Purkinje cell (primary cell): ENCODE measurements around the gene ARL6IP4. TPM values are rescaled to one million over a fixed set of nuclear protein-coding genes. Genes with fewer than 3 reads are reported as not detected.

Source experiments
- polyA plus RNA-seq: library from polyadenylated mRNA; unstranded; fragments of >200 nt; fragmentation: Nextera tagmentation; gene quantifications from 2 replicates; pipeline ENCODE4 v1.2.1, GENCODE V29; 2014

The ARL6IP4 gene
- polyA plus RNA-seq: 11.9 and 23.7 TPM in 2 replicates

GRCh38 chr12:122980183-122981035 is at the start of gene ARL6IP4:
ARL6IP4 (plus strand) TSS chr12:122980681; CDS start chr12:122981140, 459 bp downstream.

GRCh38 chr12:122965851-122966742 is 14.4 kb upstream of the ARL6IP4 start, which contains the start of gene ABCB9:
ABCB9 (minus strand) TSS chr12:122966463; CDS start chr12:122960235, 6,228 bp downstream.

GRCh38 chr12:122974892-122975789 is 5.3 kb upstream of the ARL6IP4 start, which contains the start of gene OGFOD2:
OGFOD2 (plus strand) TSS chr12:122975244; CDS start chr12:122975252, 8 bp downstream.

Other genes starting within 250 kb of the ARL6IP4 start
- gene HCAR1, start 249.8 kb upstream of the ARL6IP4 start, polyA plus RNA-seq: not detected in 2 replicates
- 24.7 and 31.7 TPM in 2 replicates for gene DENR, start 227.9 kb upstream of the ARL6IP4 start, polyA plus RNA-seq
- gene CCDC62, start 206.1 kb upstream of the ARL6IP4 start, polyA plus RNA-seq: 0.70 and 2.3 TPM in 2 replicates
- 1.5 and 3.6 TPM in 2 replicates for gene HIP1R, start 145.2 kb upstream of the ARL6IP4 start, polyA plus RNA-seq
- gene VPS37B, start 84.6 kb upstream of the ARL6IP4 start, polyA plus RNA-seq: 0.97 and 1.0 TPM in 2 replicates
- gene ABCB9, start 14.2 kb upstream of the ARL6IP4 start, polyA plus RNA-seq: 3.0 and 3.6 TPM in 2 replicates
- gene OGFOD2, start 5.4 kb upstream of the ARL6IP4 start, polyA plus RNA-seq: 2.8 and 4.8 TPM in 2 replicates
- 0.23 and 0.39 TPM in 2 replicates for gene PITPNM2, start 170.4 kb downstream of the ARL6IP4 start, polyA plus RNA-seq